SW480 (cell line): ENCODE measurements around the gene ANKS1B.

Source experiments
- DNase-seq: peaks from one replicate; pipeline ENCODE4 v3.0.0-alpha.2; 2016; ENCODE audit warnings: low spot score

The ANKS1B gene

DNA sequence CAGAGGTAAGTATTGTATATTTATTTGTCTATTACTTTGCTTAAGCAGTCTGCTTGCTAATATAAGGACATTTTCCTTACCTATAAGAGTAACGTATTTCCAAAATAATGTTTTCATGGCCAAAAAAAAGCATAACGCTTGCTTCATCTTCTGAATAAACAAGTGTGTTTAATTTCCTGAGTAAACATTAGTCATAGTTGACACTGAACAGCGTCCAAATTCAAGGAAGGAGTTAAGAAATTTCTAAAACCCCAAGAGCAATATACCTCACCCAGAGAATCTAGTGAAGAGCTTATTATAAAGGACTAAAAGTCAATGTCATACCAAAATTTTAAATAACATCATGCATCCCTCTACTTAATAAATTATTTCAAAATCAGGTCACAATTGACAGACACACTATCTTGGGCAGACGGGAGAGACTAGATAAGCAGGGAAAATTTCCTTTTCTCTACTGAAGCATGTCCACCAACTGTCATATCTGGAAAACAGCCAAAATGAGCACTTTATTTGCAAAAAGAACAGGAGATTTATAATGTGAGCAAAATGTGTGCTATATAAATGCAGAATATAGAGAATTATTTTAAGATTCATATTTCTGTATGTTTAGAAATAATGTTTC is 25.1 kb downstream of the ANKS1B start:
- no peak for DNase-seq

GRCh38 chr12:99957866-99958466 is 26.8 kb downstream of the ANKS1B start:
- DNase-seq: no peak

GRCh38 chr12:99954724-99955123 is 30.0 kb downstream of the ANKS1B start:
- DNase-seq: no peak

GRCh38 chr12:99948370-99948769 is 36.4 kb downstream of the ANKS1B start:
- no peak for DNase-seq

GRCh38 chr12:99946131-99946530 is 38.6 kb downstream of the ANKS1B start:
- no peak for DNase-seq

GRCh38 chr12:99935608-99936007 is 49.1 kb downstream of the ANKS1B start:
- no peak for DNase-seq

DNA sequence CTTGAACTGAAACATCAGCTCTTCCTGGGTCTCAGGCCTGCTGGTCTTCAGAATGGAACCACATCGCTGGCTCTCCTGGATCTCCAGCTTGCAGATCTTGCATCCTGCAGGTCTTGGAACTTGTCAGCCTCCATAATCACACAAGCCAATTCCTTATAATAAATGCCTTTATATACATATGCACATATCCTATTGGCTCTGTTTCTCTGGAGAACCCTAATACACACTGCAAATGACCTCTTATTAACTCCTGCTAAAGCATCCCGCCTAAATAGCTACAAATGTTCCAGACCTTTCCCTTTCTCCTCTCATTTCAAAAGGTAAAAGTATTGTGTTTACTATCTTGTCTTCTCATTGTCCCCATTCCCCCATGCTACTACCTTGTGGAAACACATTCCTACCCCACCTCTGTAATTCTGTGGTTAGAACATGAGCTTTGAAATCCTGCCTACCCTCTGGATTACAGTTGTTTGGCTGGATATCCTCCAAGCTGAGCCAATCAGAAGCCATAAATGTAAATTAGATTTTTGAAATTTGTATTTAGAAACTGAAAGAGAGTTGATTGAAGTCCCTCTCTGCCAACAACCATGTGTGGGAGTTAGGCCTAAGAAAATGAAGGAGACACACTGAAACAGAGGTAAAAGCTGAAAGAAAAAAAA is 58.1 kb downstream of the ANKS1B start:
- DNase-seq: no peak

GRCh38 chr12:99920353-99920960 is 64.3 kb downstream of the ANKS1B start:
- no peak for DNase-seq

GRCh38 chr12:99917711-99918402 is 66.9 kb downstream of the ANKS1B start:
- no peak for DNase-seq

DNA sequence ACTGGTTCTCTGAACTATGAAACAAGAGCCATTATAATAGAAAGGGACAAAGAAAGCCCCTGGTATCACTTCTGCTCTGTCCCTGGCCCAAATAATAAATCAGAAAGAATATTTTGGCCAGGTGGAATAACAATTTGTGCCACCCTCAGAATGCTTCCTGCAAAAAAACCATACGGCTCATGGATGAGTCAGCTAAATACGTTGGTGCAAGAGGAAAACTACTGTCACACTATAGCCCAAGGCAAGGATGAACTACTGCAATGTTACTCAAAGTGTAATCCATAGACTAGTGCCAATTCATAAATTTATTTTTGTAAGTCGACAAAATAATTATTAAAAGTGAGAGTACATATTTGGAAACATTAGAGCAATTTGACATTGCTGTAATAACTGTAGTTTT is 68.2 kb downstream of the ANKS1B start:
- DNase-seq: no peak

GRCh38 chr12:99915251-99916082 is 69.3 kb downstream of the ANKS1B start:
- no peak for DNase-seq

- no peak for DNase-seq
Measured at GRCh38 chr12:99914206-99914605, 70.5 kb downstream of the ANKS1B start.

- no peak for DNase-seq
Measured at GRCh38 chr12:99911967-99912366, 72.8 kb downstream of the ANKS1B start.

DNA sequence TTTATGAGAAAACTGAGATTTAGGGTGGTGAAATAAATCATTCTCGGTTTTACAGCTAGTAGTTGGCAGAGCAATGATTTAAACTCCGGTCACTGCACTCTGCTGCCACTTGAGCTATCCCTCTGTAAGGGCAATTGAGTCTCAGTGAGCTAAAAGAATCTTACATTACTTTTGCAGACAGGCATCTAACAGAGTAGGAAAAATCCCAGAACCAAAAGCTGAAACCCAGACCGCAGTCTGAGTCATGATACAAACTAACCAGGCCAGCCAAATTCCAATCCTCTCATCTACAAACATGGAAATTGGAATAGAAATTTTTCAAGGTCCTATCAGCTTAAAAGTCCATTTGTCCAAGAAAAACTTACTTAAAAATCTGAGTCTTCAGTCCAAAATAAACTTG is 73.7 kb downstream of the ANKS1B start:
- DNase-seq: no peak

DNA sequence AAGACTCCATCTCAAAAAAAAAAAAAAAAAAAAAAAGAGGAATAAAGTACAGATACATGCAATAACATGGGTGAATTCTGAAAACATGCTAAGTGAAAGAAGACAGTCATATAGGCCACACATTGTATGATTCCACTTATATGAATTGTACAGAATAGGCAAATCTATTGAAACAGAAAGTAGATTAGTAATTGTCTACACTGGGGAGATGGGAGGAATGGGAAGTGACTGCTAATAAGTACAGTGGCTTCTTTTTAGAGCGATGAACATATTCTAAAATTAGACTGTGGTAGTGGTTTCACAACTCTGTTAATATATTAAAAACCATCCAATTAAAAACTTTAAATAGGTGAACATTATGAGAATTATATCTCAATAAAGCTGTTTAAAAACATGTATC is 74.4 kb downstream of the ANKS1B start:
- no peak for DNase-seq

- DNase-seq: no peak
Measured at GRCh38 chr12:99906786-99907579, 77.8 kb downstream of the ANKS1B start.

DNA sequence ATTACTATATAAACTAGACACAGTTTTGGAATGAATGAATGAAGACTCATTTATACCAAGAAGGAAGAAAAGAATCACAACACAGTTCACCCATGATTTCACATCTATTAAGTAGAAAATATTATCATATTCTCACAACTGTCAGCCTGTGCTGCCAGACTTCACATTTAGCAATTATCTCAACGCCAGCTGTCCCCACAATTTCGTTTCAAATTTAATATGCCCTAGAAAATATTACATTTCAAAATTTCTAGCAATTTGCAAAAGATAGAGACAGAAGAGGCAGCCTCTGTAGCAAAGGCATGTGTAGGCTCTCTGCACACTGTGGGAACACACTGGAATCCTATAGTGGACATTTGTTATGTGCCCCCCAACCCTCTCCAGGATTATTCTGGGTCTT is 83.6 kb downstream of the ANKS1B start:
- no peak for DNase-seq

DNA sequence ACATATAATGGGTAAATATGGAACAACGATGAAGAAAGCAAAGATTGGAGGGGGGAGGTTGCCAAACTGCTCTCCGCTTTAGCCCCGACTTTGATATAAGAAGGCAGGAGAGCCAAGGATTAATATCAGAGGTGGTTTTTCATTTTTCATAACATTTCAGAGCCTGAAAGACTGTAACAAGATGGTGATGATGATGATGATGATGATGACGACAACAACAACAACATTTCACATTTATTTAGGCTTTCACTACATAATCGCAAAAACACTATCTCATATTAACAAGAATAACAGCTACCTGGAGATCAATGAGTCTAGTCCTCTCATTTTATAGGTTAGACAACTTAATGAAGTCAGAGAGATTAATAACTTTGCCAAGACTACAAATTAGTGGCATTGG is 86.1 kb downstream of the ANKS1B start:
- DNase-seq: no peak

- DNase-seq: no peak
Measured at GRCh38 chr12:99879439-99879838, 105.3 kb downstream of the ANKS1B start.

- DNase-seq: no peak
Measured at GRCh38 chr12:99875081-99875480, 109.7 kb downstream of the ANKS1B start.

DNA sequence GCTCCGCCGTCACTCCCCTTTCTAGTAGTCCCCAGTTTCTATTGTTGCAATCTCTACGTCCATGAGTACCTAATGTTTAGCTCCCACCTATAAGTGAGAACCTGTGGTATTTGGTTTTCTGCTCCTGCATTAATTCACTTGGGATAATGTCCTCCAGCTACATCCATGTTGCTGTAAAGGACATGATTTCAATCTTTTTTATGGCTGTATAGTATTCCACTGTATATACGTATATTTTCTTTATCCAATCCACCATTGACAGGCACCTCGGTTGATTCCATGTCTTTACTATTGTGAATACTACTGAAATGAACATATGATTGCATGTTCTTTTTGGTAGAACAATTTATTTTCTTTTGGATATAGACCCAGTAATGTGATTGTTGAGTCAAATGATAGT is 114.7 kb downstream of the ANKS1B start:
- no peak for DNase-seq
